Activated CD4-positive, alpha-beta T cell treated with anti-CD3 and anti-CD28 coated beads, Interleukin-2, amount 10 ng/mL, durations not matched to agents 7 days and 5 days (primary cell): ENCODE data around the gene PTK6. TPM values are rescaled to one million over a fixed set of nuclear protein-coding genes. Genes with fewer than 3 reads are reported as not detected.
"Not testable (repeated sequence)": the region's sequence is repeated elsewhere in the genome, so short reads cannot be mapped to it uniquely, and the experiment has no call there.

ENCODE experiments used
- CTCF ChIA-PET: fragments of 350-600 bp; sonication (Branson Sonifier 250); formaldehyde crosslinking; loops from one replicate; lab custom pipeline; 2021; ENCODE audit warnings: antibody characterized with exemption; lab: Charles Lee
- POLR2A ChIA-PET: fragments of 350-600 bp; sonication (Branson Sonifier 250); formaldehyde crosslinking; loops from one replicate; lab custom pipeline; 2021; ENCODE audit warnings: antibody characterized with exemption; lab: Charles Lee
- DNase-seq: peaks from one replicate; pipeline ENCODE4 v3.0.0-alpha.2; 2020
- H3K27ac Mint-ChIP-seq: one replicate; pipeline ENCODE4 v1.8.0; 2021; ENCODE audit warnings: mild to moderate bottlenecking, moderate library complexity, mixed read lengths
- H3K27me3 Mint-ChIP-seq: one replicate; pipeline ENCODE4 v1.8.0; 2021; ENCODE audit warnings: mixed read lengths
- H3K36me3 Mint-ChIP-seq: one replicate; pipeline ENCODE4 v1.8.0; 2021; ENCODE audit warnings: low read depth, mixed read lengths
- H3K4me1 Mint-ChIP-seq: one replicate; pipeline ENCODE4 v1.8.0; 2021; ENCODE audit warnings: mixed read lengths
- H3K4me3 Mint-ChIP-seq: one replicate; pipeline ENCODE4 v1.8.0; 2021; ENCODE audit warnings: mild to moderate bottlenecking, moderate library complexity, mixed read lengths
- H3K9me3 Mint-ChIP-seq: one replicate; pipeline ENCODE4 v1.8.0; 2021; ENCODE audit warnings: mixed read lengths
- total RNA-seq, 2 experiments: library from RNA; stranded (reverse); gene quantifications; one replicate each; pipeline ENCODE4 v1.2.3, GENCODE V29; 2021

PTK6 gene
- total RNA-seq, 2 experiments from 2014 or later: 0.71 to 0.74 TPM

DNA sequence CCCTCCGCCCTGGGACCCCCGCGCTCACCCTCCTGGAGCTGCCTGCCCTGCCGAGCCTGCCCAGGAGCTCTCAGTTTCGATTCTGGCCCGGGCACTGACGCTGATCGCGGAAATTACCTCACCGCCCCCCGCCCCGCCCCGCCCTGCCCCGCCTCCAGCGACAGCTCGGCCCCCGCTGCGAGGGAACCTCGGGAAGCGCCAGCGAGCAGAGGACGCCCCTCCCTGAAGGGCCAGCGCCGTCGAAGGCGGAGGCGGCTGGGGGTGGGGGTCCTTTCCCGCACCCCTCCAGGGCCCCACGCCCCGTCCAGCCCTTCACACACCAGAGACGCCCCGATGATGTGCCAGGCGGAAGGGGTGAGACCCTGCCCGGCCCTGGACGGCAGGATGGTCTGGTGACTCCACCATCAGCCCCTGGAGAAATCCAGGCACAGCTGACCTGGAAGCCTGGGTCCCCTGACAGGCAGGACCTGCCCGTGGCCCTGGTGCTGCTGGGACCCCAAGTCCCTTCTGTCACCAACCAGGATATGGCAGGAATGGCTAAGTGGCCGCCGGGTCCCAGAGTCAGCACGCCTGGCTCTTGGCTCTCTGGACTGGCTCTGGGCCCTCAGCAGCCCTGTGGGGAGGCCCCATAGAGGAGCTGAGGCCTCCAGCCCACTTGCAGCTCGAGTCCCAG, 37.1 kb upstream of the PTK6 start, which contains the start of gene HELZ2:
TSS of gene HELZ2 (minus strand) at position 84 of the 673 bp plus-strand sequence. CDS start 1,854 bp downstream, outside the sequence.
- Mint-ChIP-seq H3K36me3 (peaks cover under 1% of the 10 kb centered on the region), H3K9me3 (no peaks in the 10 kb centered on the region), H3K4me3 (peak within 1 kb of the TSS; percentile 79), H3K27me3 (peaks cover 17% of the 10 kb centered on the region), H3K4me1 (peaks cover 5% of the 10 kb centered on the region), H3K27ac (peak within 1 kb of the TSS; percentile 90)
- peak; percentile 77 for DNase-seq
- ChIA-PET POLR2A (interaction anchor here (1.0 kb wide), 1 partner anchor 65 kb away, joined by 4 read pairs; no protein-coding TSS in a partner anchor), CTCF (interaction anchor here (0.8 to 2.3 kb wide), 7 partner anchors 9 to 406 kb away, joined by 3 to 8 read pairs (median 4); partner anchors contain the start of genes PRPF6 and PTK6)

DNA sequence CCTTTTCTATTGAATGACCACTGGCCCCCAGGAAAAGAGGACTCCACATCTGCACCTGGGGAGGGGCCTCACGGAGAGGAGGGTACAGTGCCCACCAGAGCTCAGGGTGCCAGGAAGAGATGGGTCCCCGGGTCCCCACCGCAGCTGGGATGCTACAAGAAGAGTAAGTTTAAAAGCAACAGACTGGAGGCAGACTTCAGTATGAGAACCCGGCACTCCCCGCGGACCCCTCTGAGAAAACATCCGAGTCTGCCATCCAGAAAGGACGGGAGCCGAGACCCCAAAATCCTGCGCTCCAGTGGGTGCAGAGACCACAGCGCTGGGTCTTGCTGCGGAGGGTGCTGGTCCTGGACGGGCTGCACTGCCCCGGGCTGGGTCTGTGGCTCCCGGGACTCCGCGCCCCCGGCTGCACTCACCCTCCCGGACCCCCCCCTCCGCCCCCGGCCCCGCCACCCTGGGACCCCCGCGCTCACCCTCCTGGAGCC, 36.5 kb upstream of the PTK6 start:
- H3K4me1 Mint-ChIP-seq: peaks cover 10% of the 10 kb centered on the region

DNA sequence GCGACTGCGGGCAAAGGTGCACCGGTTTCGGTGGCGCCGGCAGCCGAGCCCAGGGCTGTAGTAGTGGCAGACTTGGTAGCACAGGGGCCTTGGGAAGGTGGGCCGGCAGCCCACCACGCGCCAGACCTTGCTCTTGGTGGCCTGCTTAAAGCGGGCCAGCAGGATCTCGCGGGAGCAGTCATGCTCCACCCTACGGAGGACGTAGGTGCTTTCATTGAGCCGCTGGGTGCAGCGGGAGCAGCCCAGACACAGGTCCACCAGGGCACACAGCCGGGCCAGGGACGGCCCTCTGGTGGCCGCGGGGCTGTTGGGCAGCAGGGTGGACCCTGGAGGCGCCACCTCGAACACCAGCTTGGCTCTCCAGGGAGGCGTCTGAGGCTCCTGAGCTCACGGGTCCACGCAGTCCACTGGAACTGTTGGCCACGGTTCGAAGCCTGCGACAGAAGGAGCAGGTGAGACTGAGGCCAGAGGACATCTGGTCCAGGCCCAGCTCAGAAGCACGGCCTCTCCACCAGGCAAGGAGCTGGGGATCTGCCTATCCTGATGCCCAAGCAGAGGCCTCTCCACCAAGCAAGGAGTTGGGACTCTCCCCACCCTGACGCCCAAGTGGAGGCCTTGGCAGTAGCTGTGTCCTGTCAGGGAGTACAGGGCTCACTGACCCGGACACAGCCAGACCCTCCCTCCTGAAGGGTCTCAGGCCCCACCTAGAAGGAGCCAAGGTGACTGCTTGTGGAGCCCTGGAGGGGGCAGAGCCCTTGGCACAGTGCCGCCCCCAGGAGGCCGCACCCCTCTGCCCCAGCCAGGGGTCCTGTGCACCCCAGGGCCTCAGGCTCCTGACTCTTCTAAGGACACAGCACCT, 35.8 kb upstream of the PTK6 start:
- ChIA-PET CTCF (interaction anchor here (0.6 to 2.3 kb wide), 4 partner anchors 8 to 445 kb away, joined by 3 to 8 read pairs (median 3); partner anchors contain the start of gene PTK6), POLR2A (interaction anchor here (1.0 kb wide), 1 partner anchor 66 kb away, joined by 4 read pairs; no protein-coding TSS in a partner anchor)
- no peaks in the 10 kb centered on the region for H3K9me3 Mint-ChIP-seq
- DNase-seq: no peak
- peaks cover 10% of the 10 kb centered on the region for H3K36me3 Mint-ChIP-seq
- peaks cover 15% of the 10 kb centered on the region for H3K4me1 Mint-ChIP-seq
- peaks cover 15% of the 10 kb centered on the region for H3K27me3 Mint-ChIP-seq
- peak overlapping the region; percentile 85 for H3K27ac Mint-ChIP-seq
- peak overlapping the region; percentile 79 for H3K4me3 Mint-ChIP-seq

More for the DNA sequence above, 36.5 kb upstream of the PTK6 start:
- peaks cover 7% of the 10 kb centered on the region for H3K36me3 Mint-ChIP-seq
- POLR2A ChIA-PET: interaction anchor here (1.0 kb wide), 1 partner anchor 65 kb away, joined by 4 read pairs; no protein-coding TSS in a partner anchor
- H3K27me3 Mint-ChIP-seq: peaks cover 17% of the 10 kb centered on the region
- no peaks in the 10 kb centered on the region for H3K9me3 Mint-ChIP-seq
- no peak for DNase-seq
- peak overlapping the region; percentile 79 for H3K4me3 Mint-ChIP-seq
- H3K27ac Mint-ChIP-seq: peak overlapping the region; percentile 90
- CTCF ChIA-PET: interaction anchor here (0.6 to 2.3 kb wide), 7 partner anchors 9 to 444 kb away, joined by 3 to 8 read pairs (median 4); partner anchors contain the start of genes PRPF6 and PTK6

GRCh38 chr20:63572071-63572787, 35.1 kb upstream of the PTK6 start:
- ChIA-PET CTCF (interaction anchor here (0.6 to 2.3 kb wide), 3 partner anchors 9 to 35 kb away, joined by 3 to 8 read pairs (median 3); partner anchors contain the start of gene PTK6), POLR2A (no interaction called here)
- H3K27ac Mint-ChIP-seq: no peak overlapping the region
- peaks cover 23% of the 10 kb centered on the region for H3K4me1 Mint-ChIP-seq
- no peak overlapping the region for H3K4me3 Mint-ChIP-seq
- H3K9me3 Mint-ChIP-seq: no peaks in the 10 kb centered on the region
- peaks cover 12% of the 10 kb centered on the region for H3K27me3 Mint-ChIP-seq
- no peak for DNase-seq
- H3K36me3 Mint-ChIP-seq: peaks cover 17% of the 10 kb centered on the region

GRCh38 chr20:63571087-63571478, 33.9 kb upstream of the PTK6 start:
- H3K4me3 Mint-ChIP-seq, H3K27me3 Mint-ChIP-seq, H3K9me3 Mint-ChIP-seq, POLR2A ChIA-PET, H3K27ac Mint-ChIP-seq, DNase-seq: not testable (repeated sequence)
- Mint-ChIP-seq H3K36me3 (peaks cover 22% of the 10 kb centered on the region), H3K4me1 (peaks cover 24% of the 10 kb centered on the region)
- CTCF ChIA-PET: interaction anchor here (1.0 kb wide), 1 partner anchor 34 kb away, joined by 3 read pairs; the partner anchor contains the start of gene PTK6

- H3K27me3 Mint-ChIP-seq: peaks cover 4% of the 10 kb centered on the region
- H3K36me3 Mint-ChIP-seq: peaks cover 26% of the 10 kb centered on the region
- ChIA-PET POLR2A (no interaction called here), CTCF (no interaction called here)
- peaks cover 24% of the 10 kb centered on the region for H3K4me1 Mint-ChIP-seq
- DNase-seq: no peak
- H3K4me3 Mint-ChIP-seq: no peak overlapping the region
- H3K9me3 Mint-ChIP-seq: no peaks in the 10 kb centered on the region
- no peak overlapping the region for H3K27ac Mint-ChIP-seq
Measured at GRCh38 chr20:63570281-63571086, 33.3 kb upstream of the PTK6 start.

GRCh38 chr20:63568986-63569949, 32.1 kb upstream of the PTK6 start:
- Mint-ChIP-seq H3K4me3 (no peak overlapping the region), H3K9me3 (no peaks in the 10 kb centered on the region), H3K4me1 (peaks cover 24% of the 10 kb centered on the region), H3K27ac (no peak overlapping the region), H3K36me3 (peaks cover 27% of the 10 kb centered on the region), H3K27me3 (no peaks in the 10 kb centered on the region)
- POLR2A ChIA-PET: no interaction called here
- peak; percentile 20 for DNase-seq
- CTCF ChIA-PET: interaction anchor here (1.4 to 2.3 kb wide), 5 partner anchors 14 to 470 kb away, joined by 3 to 8 read pairs (median 4); partner anchors contain the start of genes PTK6 and SRMS

DNA sequence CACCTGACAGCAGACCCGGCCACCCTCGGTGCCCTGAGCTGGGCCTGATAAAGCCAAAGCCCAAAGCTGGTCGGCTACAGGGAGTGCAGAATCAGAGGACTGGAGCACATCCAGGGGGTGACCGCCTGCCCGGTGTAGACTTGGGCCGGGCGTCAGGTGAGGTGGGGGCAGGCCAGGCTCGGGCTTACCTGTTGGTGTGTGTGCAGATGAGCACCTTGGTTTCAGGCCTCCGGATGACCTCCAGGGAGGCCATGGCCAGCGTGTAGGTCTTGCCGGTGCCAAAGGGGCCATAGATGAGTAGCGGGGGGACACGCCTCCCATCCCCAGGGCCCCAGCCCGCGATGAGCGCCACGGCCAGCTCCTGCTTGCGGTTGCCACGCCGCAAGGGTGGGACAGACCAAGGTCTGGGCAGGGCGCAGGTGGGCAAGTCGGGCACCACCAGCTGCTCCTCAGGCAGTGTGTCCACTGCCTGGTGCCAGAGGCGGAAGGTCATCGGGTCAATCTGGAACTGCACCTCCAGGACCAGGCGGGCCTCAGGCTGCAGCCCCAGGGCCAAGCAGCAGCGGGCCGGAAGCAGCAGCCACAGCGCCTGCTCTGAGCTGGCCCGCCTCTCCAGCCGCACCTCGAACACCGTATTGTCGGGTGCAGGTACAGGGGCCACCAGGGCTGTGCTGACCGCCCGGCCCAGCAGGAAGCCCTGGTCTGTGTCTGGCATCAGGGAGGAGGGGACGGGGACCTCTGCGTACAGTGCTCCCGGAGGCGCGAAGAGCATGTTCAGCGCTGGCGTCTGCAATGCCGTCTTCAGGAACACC, 31.2 kb upstream of the PTK6 start:
- DNase-seq: no peak
- Mint-ChIP-seq H3K4me3 (peak overlapping the region; percentile 66), H3K4me1 (peaks cover 24% of the 10 kb centered on the region), H3K27me3 (no peaks in the 10 kb centered on the region), H3K36me3 (peaks cover 27% of the 10 kb centered on the region), H3K9me3 (no peaks in the 10 kb centered on the region), H3K27ac (peak overlapping the region; percentile 80)
- ChIA-PET POLR2A (no interaction called here), CTCF (interaction anchor here (0.9 to 2.3 kb wide), 6 partner anchors 13 to 471 kb away, joined by 3 to 8 read pairs (median 4); partner anchors contain the start of genes PTK6, RTEL1 and SRMS)

DNA sequence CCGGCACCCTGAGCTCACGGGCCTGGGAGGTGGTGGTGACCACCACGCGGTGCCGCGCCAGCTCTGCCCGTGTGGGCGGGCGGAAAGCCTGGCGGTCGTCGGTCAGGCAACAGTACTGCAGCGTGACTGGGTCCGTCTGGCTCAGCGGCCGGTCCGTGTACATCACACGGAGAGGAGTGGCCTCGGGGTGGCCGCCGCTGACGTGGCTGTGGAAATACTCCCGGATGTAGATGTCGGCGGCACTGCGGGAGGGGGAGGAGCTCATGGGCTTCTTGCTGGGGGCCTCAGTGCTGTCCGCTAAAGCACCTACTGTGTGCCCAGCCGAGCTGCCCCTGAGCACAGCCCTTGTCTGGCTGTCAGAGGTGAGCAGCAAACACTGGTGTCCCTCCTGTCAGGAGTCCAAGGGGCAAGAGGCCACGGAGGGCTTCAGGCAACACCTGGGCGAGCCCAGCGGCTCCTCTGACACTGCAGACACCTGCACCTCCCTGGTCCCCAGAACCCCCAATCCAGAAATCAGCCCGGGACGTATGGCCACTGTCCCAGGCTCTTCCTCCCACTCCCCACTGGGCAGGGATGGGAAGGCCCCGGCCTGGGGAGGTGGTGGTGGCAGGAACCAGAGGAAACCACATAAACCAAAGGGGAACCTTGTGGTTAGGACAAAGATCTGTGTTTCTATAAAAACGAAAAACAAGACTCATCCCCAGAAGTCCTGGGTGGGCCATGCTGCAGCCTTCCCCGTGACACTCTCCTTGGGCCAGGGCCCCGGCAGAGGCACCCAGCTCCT, 30.4 kb upstream of the PTK6 start:
- ChIA-PET CTCF (interaction anchor here (0.9 to 2.3 kb wide), 5 partner anchors 21 to 91 kb away, joined by 3 to 8 read pairs (median 4); partner anchors contain the start of genes PTK6, RTEL1 and SRMS), POLR2A (no interaction called here)
- H3K4me1 Mint-ChIP-seq: peaks cover 24% of the 10 kb centered on the region
- H3K27me3 Mint-ChIP-seq: no peaks in the 10 kb centered on the region
- H3K4me3 Mint-ChIP-seq: peak overlapping the region; percentile 66
- H3K9me3 Mint-ChIP-seq: no peaks in the 10 kb centered on the region
- DNase-seq: peak; percentile 63
- peak overlapping the region; percentile 80 for H3K27ac Mint-ChIP-seq
- H3K36me3 Mint-ChIP-seq: peaks cover 27% of the 10 kb centered on the region
